Activated CD4-positive, alpha-beta T cell treated with anti-CD3 and anti-CD28 coated beads, Interleukin-2, amount 10 ng/mL, durations not matched to agents 24 days and 14 days (primary cell): ENCODE data around the gene NSMCE1. TPM values are rescaled to one million over a fixed set of nuclear protein-coding genes. Genes with fewer than 3 reads are reported as not detected.
"Not testable (repeated sequence)": the region's sequence is repeated elsewhere in the genome, so short reads cannot be mapped to it uniquely, and the experiment has no call there.

Experiments used
- DNase-seq: peaks from one replicate; pipeline ENCODE4 v3.0.0; 2022
- H3K27ac Mint-ChIP-seq: one replicate; pipeline ENCODE4 v1.8.0; 2022; ENCODE audit warnings: mild to moderate bottlenecking, mixed read lengths
- H3K27me3 Mint-ChIP-seq: one replicate; pipeline ENCODE4 v1.8.0; 2022; ENCODE audit warnings: mixed read lengths
- H3K36me3 Mint-ChIP-seq: one replicate; pipeline ENCODE4 v1.8.0; 2022; ENCODE audit warnings: low read depth, mild to moderate bottlenecking, mixed read lengths
- H3K4me1 Mint-ChIP-seq: one replicate; pipeline ENCODE4 v1.8.0; 2021; ENCODE audit warnings: mixed read lengths
- H3K4me3 Mint-ChIP-seq: one replicate; pipeline ENCODE4 v1.8.0; 2022; ENCODE audit warnings: mild to moderate bottlenecking, moderate library complexity, mixed read lengths
- H3K9me3 Mint-ChIP-seq: one replicate; pipeline ENCODE4 v1.8.0; 2021; ENCODE audit warnings: mixed read lengths
- intact Hi-C: fragments of 100-400 bp; cut with micrococcal nuclease; formaldehyde crosslinking; loops from one replicate; pipeline ENCODE4 v1.15.1; 2023
- total RNA-seq: library from RNA; stranded (reverse); gene quantifications from 2 replicates; pipeline ENCODE4 v1.2.3, GENCODE V29; 2022

The NSMCE1 gene
- total RNA-seq, 1 donor from 2014 or later = 149 TPM

DNA sequence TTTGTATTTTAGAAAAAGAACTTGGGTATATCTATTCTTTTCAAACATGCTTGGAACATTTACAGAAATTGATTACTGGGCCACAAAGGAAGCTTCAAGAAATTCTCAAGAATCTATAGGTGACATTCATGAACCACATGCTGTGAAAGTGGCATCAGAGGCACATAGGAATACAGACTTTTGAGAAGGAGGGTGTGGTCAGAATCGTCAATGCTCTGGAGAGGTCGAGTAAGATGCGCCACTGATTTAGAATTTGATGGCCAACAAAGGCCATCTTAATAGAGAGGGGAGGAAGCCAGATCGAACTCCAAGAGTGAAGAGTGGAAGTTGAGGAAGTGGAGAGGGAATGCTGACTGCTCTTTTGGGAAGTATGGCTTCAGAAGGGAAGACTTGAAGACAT is 3.5 kb upstream of the NSMCE1 start:
- Mint-ChIP-seq H3K4me1 (peaks cover 70% of the 10 kb centered on the region), H3K27me3 (no peaks in the 10 kb centered on the region), H3K9me3 (peaks cover 8% of the 10 kb centered on the region), H3K36me3 (peaks cover 21% of the 10 kb centered on the region), H3K27ac (peak overlapping the region; percentile 94), H3K4me3 (peak overlapping the region; percentile 68)
- no peak for DNase-seq
- intact Hi-C loops = no loop called here

- no peak for DNase-seq
- intact Hi-C loops = no loop called here
- Mint-ChIP-seq H3K27ac (peak overlapping the region; percentile 60), H3K4me1 (peaks cover 68% of the 10 kb centered on the region), H3K27me3 (no peaks in the 10 kb centered on the region), H3K4me3 (peak overlapping the region; percentile 98), H3K9me3 (peaks cover 8% of the 10 kb centered on the region), H3K36me3 (peaks cover 30% of the 10 kb centered on the region)
These were observed 1.8 kb upstream of the NSMCE1 start for GRCh38 chr16:27270349-27270748.

DNA sequence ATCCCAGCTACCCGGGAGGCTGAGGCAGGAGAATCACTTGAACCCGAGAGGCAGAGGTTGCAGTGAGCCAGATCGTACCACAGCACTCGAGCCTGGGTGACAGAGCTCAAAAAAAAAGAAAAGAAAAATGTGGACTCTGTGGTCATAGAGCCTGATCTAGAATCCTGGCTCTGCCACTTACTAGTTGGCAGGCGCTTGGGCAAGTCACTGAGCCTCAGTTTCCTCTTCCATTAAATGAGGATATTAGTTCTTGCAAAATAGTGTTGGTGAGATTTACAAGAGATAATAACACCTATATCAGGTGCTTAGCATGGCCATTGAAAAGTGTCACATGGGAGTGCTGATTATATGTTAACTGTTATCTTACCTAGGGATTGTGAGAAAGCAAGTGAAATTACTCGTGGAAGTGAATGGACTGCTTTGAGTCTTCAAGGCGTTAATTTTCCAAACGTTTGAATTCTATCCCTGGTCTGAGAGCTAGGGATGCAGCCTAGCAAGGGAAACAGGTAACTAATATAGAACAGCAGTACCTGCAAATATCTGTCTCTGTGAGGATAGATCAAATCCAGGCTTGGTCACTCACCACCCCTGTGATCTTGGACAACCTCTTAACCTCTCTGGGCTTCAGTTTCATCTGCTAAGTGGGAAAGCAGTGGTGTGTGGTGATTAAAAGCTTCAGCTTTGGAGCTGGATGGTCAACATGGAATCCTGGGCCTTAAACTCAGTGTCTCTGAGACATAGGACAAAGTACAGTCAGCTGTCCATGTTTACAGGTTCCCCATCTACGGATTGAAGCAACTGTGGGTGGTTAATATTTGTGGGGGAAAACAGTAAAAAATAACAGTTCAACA is 953 bp upstream of the NSMCE1 start:
- peak overlapping the region; percentile 98 for H3K27ac Mint-ChIP-seq
- peaks cover 72% of the 10 kb centered on the region for H3K4me1 Mint-ChIP-seq
- H3K4me3 Mint-ChIP-seq = peak overlapping the region; percentile 98
- H3K27me3 Mint-ChIP-seq = no peaks in the 10 kb centered on the region
- peaks cover 8% of the 10 kb centered on the region for H3K9me3 Mint-ChIP-seq
- intact Hi-C loops = no loop called here
- no peak for DNase-seq
- H3K36me3 Mint-ChIP-seq = peaks cover 34% of the 10 kb centered on the region

DNA sequence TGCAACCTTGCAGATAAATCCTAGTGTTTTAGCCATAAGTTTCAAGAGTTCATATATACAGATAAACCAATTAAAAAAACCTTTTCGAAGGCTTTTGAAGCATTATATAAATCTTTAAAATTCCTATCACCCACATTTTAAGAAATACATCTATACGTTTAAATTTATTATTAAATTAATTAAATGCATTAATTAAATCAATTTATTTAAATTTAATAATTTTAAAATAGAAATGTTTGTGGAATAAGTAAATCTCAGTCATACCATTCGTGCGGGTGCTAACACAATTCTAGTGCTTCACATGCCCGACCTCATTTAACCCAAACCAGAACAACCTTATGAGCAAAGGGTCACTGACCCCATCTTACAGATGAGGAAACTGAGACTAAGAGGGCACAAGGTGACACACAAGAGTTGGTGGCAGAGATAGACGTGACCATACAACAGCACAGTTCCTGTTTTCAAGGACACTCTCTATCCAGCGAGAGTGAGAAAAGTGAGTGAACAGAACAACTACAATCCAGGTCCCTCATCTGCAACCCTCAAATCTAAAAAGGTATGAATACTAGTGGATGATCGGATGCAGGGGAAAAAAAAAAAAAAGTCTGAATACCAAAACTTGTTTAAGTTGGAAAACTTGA is 1.4 kb downstream of the NSMCE1 start:
- no peak for DNase-seq
- Mint-ChIP-seq H3K27ac (peak overlapping the region; percentile 71), H3K4me3 (peak overlapping the region; percentile 98), H3K27me3 (no peaks in the 10 kb centered on the region), H3K4me1 (peaks cover 71% of the 10 kb centered on the region), H3K9me3 (peaks cover 10% of the 10 kb centered on the region), H3K36me3 (peaks cover 56% of the 10 kb centered on the region)
- intact Hi-C loops = no loop called here

GRCh38 chr16:27265982-27266381 is 2.6 kb downstream of the NSMCE1 start:
- peak overlapping the region; percentile 9 for H3K4me3 Mint-ChIP-seq
- intact Hi-C loops = no loop called here
- H3K4me1 Mint-ChIP-seq = peaks cover 67% of the 10 kb centered on the region

DNA sequence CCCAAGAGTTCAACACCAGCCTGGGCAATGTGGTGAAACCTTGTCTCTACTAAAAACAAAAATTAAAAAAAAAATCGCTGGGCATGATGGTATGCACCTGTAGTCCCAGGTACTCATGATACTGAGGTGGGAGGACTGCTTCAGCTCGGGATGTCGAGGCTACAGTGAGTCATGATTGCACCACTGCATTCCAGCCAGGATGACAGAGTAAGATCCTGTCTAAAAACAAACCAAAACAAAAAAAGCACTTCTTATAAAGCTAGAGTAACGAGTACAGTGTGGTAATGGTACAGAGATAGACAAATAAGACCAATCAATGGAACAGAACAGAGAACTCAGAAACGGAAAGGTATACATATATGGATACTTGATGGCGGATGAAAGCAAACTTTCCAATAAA is 4.4 kb downstream of the NSMCE1 start:
- peaks cover 56% of the 10 kb centered on the region for H3K4me1 Mint-ChIP-seq
- DNase-seq = no peak
- H3K4me3 Mint-ChIP-seq = no peak overlapping the region
- no peaks in the 10 kb centered on the region for H3K27me3 Mint-ChIP-seq
- peaks cover 59% of the 10 kb centered on the region for H3K36me3 Mint-ChIP-seq
- peaks cover 4% of the 10 kb centered on the region for H3K9me3 Mint-ChIP-seq
- peak overlapping the region; percentile 51 for H3K27ac Mint-ChIP-seq
- intact Hi-C loops = no loop called here

More at GRCh38 chr16:27265982-27266381, 2.6 kb downstream of the NSMCE1 start:
- H3K36me3 Mint-ChIP-seq = peaks cover 55% of the 10 kb centered on the region
- H3K27me3 Mint-ChIP-seq = no peaks in the 10 kb centered on the region
- DNase-seq = no peak
- H3K9me3 Mint-ChIP-seq = peaks cover 4% of the 10 kb centered on the region
- H3K27ac Mint-ChIP-seq = peak overlapping the region; percentile 27

DNA sequence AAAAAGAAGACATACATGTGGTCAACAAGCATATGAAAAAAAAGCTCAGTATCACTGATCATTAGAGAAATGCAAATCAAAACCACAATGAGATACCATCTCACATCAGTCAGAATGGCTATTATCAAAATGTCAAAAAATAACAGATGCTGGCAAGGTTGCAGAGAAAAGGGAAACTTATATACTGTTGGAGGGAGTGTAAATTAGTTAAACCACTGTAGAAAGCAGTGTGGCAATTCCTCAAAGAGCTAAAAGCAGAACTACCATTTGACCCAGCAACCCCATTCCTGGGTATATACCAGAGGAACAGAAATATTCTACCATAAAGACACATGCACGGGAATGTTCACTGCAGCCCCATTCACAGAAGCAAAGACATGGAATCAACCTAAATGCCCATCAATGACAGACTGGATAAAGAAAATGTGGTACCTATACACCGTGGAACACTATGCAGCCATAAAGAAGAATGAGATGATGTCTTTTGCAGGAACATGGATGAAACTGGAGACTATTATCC is 5.6 kb downstream of the NSMCE1 start:
- H3K4me3 Mint-ChIP-seq, H3K27me3 Mint-ChIP-seq, intact Hi-C loops, DNase-seq, H3K9me3 Mint-ChIP-seq, H3K27ac Mint-ChIP-seq: not testable (repeated sequence)
- Mint-ChIP-seq H3K4me1 (peaks cover 59% of the 10 kb centered on the region), H3K36me3 (peaks cover 60% of the 10 kb centered on the region)

GRCh38 chr16:27259710-27260109 is 8.9 kb downstream of the NSMCE1 start:
- DNase-seq = no peak
- peaks cover 66% of the 10 kb centered on the region for H3K4me1 Mint-ChIP-seq
- intact Hi-C loops = no loop called here
- peaks cover 66% of the 10 kb centered on the region for H3K36me3 Mint-ChIP-seq
- no peak overlapping the region for H3K27ac Mint-ChIP-seq
- no peaks in the 10 kb centered on the region for H3K27me3 Mint-ChIP-seq
- H3K9me3 Mint-ChIP-seq = peaks cover 4% of the 10 kb centered on the region
- no peak overlapping the region for H3K4me3 Mint-ChIP-seq

DNA sequence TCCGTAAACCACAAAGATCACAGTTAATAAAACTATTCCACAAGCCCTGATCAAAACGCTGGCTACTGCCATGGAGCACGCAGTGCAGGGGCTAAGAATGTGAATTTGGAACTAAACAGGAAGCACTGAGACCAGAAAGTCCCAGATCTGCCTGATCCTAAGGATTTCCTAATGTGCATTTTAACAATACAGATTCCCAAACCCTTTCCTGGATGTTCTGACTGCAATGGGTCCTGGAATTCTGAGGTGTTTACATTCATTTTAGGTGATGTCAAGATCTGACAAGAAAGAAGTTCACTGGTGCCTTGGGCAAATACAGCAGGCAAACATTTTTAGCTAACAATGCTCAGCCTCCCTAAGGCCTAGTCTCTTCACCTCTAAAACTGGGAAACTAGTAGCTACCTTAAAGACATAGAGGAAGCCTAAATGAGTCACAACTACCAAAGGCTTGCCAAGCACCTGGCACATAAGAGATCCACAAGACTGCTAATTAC is 10.3 kb downstream of the NSMCE1 start:
- Mint-ChIP-seq H3K4me1 (peaks cover 72% of the 10 kb centered on the region), H3K36me3 (peaks cover 63% of the 10 kb centered on the region), H3K27me3 (no peaks in the 10 kb centered on the region), H3K4me3 (no peak overlapping the region), H3K9me3 (peaks cover 2% of the 10 kb centered on the region), H3K27ac (peak overlapping the region; percentile 46)
- no peak for DNase-seq
- intact Hi-C loops = no loop called here

GRCh38 chr16:27257271-27257670 is 11.3 kb downstream of the NSMCE1 start:
- no peak overlapping the region for H3K4me3 Mint-ChIP-seq

DNA sequence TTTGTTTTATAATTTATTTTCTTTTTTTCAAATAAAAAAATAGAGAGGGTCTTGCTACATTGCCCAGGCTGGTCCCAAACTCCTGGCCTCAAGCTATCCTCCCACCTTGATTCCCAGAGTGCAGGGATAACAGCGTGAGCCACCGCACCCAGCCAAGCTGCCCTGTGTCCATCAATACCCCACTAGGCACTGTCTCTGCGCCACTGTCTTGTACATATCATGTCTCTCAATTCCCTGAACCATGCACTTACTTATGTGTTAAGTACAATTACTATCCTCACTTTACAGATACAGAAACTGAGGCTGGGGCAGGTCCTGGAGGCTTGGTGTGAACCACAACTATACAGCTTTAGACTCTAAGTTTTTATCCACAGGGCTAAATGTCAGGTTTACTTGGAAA is 11.7 kb downstream of the NSMCE1 start:
- H3K27me3 Mint-ChIP-seq = no peaks in the 10 kb centered on the region
- peak overlapping the region; percentile 42 for H3K27ac Mint-ChIP-seq
- peaks cover 58% of the 10 kb centered on the region for H3K36me3 Mint-ChIP-seq
- no peaks in the 10 kb centered on the region for H3K9me3 Mint-ChIP-seq
- H3K4me3 Mint-ChIP-seq = no peak overlapping the region
- H3K4me1 Mint-ChIP-seq = peaks cover 72% of the 10 kb centered on the region
- no peak for DNase-seq
- intact Hi-C loops = no loop called here

More at GRCh38 chr16:27257271-27257670, 11.3 kb downstream of the NSMCE1 start:
- Mint-ChIP-seq H3K36me3 (peaks cover 58% of the 10 kb centered on the region), H3K4me1 (peaks cover 70% of the 10 kb centered on the region), H3K9me3 (no peaks in the 10 kb centered on the region), H3K27me3 (no peaks in the 10 kb centered on the region), H3K27ac (peak overlapping the region; percentile 42)
- no peak for DNase-seq
- intact Hi-C loops = no loop called here

GRCh38 chr16:27254262-27254811 is 14.2 kb downstream of the NSMCE1 start:
- Mint-ChIP-seq H3K27me3 (no peaks in the 10 kb centered on the region), H3K9me3 (no peaks in the 10 kb centered on the region), H3K4me1 (peaks cover 84% of the 10 kb centered on the region), H3K36me3 (peaks cover 67% of the 10 kb centered on the region), H3K27ac (peak overlapping the region; percentile 96), H3K4me3 (peak overlapping the region; percentile 74)
- intact Hi-C loops = loop anchor here (1.0 kb wide), 5 partner anchors 8 to 113 kb away; partner anchors contain the start of gene NSMCE1
- peak; percentile 77 for DNase-seq

- no peaks in the 10 kb centered on the region for H3K27me3 Mint-ChIP-seq
- peaks cover 83% of the 10 kb centered on the region for H3K4me1 Mint-ChIP-seq
- peak overlapping the region; percentile 74 for H3K4me3 Mint-ChIP-seq
- no peak for DNase-seq
- intact Hi-C loops = loop anchor here (1.0 kb wide), 3 partner anchors 16 to 155 kb away; no protein-coding TSS in a partner anchor
- H3K27ac Mint-ChIP-seq = peak overlapping the region; percentile 96
- H3K36me3 Mint-ChIP-seq = peaks cover 66% of the 10 kb centered on the region
- H3K9me3 Mint-ChIP-seq = no peaks in the 10 kb centered on the region
These were observed 15.0 kb downstream of the NSMCE1 start for GRCh38 chr16:27253526-27253930.
